Measurements from ENCODE around the gene ADD2. TPM values are rescaled to one million over a fixed set of nuclear protein-coding genes. Genes with fewer than 3 reads are reported as not detected.
"Not testable (repeated sequence)": the region's sequence is repeated elsewhere in the genome, so short reads cannot be mapped to it uniquely, and the experiment has no call there.

Gene ADD2
- total and polyA plus RNA-seq, 2 experiments from 2014 or later: 4.7 to 40.0 TPM

DNA sequence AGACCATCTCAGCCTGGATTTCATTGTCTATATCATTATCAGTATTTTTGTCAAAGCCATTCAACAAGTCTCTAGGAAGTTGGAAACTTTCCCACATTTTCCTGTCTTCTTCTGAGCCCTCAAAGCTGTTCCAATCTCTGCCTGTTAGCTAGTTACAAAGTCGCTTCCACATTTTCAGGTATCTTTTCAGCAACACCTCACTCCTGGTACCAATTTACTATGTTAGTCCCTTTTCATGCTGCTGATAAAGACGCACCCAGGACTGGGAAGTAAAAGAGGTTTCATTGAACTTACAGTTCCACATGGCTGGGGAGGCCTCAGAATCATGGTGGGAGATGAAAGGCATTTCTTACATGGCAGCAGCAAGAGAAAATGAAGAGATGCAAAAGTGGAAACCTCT, 31.7 kb upstream of the ADD2 start:
- TF ChIP-seq, protein P1, sequence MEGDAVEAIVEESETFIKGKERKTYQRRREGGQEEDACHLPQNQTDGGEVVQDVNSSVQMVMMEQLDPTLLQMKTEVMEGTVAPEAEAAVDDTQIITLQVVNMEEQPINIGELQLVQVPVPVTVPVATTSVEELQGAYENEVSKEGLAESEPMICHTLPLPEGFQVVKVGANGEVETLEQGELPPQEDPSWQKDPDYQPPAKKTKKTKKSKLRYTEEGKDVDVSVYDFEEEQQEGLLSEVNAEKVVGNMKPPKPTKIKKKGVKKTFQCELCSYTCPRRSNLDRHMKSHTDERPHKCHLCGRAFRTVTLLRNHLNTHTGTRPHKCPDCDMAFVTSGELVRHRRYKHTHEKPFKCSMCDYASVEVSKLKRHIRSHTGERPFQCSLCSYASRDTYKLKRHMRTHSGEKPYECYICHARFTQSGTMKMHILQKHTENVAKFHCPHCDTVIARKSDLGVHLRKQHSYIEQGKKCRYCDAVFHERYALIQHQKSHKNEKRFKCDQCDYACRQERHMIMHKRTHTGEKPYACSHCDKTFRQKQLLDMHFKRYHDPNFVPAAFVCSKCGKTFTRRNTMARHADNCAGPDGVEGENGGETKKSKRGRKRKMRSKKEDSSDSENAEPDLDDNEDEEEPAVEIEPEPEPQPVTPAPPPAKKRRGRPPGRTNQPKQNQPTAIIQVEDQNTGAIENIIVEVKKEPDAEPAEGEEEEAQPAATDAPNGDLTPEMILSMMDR (IDR thresholded peaks at IDR 0.05; ENCODE audit: low read depth, low read length): no peak
- Histone ChIP-seq H3K9me3 (ENCODE audit: low read depth) (no peaks in the 10 kb centered on the region), H3K4me3 (no peak overlapping the region), H3K4me1 (ENCODE audit: low read depth) (peaks cover 4% of the 10 kb centered on the region), H3K36me3 (no peaks in the 10 kb centered on the region), H3K27me3 (peaks cover 4% of the 10 kb centered on the region), H3K27ac (no peak overlapping the region)
- DNase-seq (ENCODE audit: low read depth in 1 of 2, low spot score in 1 of 2): no peak

DNA sequence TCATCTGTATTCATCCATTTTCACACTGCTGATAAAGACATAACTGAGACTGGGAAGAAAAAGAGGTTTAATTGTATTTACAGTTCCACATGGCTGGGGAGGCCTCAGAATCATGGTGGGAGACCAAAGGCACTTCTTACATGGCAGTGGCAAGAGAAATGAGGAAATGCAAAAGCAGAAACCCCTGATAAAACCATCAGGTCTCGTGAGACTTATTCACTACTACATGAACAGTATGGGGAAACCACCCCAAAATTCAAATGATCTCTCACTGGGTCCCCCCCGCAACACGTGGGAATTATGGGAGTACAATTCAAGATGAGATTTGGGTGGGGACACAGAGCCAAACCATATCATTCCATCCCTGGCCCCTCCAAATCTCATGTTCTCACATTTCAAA, 30.0 kb upstream of the ADD2 start:
- not testable (repeated sequence) for H3K36me3 ChIP-seq; H3K4me3 ChIP-seq; H3K27ac ChIP-seq; H3K9me3 ChIP-seq (ENCODE audit: low read depth); DNase-seq (ENCODE audit: low read depth in 1 of 2, low spot score in 1 of 2); H3K4me1 ChIP-seq (ENCODE audit: low read depth)
- H3K27me3 ChIP-seq: peaks cover 20% of the 10 kb centered on the region

DNA sequence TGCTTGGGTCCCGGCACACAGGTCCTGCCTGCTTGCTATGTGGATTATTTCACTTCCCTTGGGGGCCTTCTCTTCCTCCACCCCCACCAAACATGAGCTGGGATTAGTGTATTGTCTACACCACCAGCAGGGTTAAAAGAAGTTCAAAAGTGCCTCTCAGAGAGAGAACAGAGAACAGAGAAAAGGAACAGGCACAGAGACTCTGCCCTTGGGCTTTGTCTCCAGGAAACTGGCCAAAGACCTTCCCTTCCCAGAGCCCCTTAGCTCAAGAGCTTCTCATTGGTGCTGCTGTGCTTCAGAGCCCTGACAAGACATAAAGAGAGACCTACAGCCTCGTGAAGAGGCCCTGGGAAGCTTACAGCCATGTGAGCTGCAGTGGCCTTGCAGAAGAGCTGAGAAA, 29.5 kb upstream of the ADD2 start:
- H3K4me3 ChIP-seq: no peak overlapping the region
- H3K27me3 ChIP-seq: peaks cover 24% of the 10 kb centered on the region
- H3K4me1 ChIP-seq (ENCODE audit: low read depth): peaks cover 4% of the 10 kb centered on the region

DNA sequence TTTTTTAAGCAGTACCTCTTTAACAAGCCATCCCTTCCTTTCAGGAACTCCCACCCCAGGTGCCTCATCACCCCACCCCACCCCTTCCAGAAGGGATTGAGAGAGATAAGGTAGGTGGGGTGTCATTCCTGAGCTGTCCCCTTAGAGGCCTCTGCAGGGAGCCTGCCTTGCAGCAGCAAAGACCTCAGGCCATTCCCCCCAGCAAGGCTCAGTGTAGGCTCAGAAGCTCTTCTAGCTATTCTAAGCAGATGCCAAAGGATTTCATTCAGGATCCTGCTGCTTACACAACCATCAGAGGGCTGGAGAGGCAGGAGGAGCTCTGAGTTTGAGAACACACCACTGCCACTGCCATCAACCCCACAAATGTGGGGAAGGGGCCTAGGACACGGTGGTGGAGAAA, 28.3 kb upstream of the ADD2 start:
- peaks cover 4% of the 10 kb centered on the region for H3K4me1 ChIP-seq (ENCODE audit: low read depth)
- H3K9me3 ChIP-seq (ENCODE audit: low read depth): no peaks in the 10 kb centered on the region
- TF ChIP-seq, protein P1 (IDR thresholded peaks at IDR 0.05; ENCODE audit: low read depth, low read length): no peak
- DNase-seq (ENCODE audit: low read depth in 1 of 2, low spot score in 1 of 2): no peak
- H3K27ac ChIP-seq: no peak overlapping the region
- H3K27me3 ChIP-seq: peaks cover 37% of the 10 kb centered on the region
- H3K36me3 ChIP-seq: no peaks in the 10 kb centered on the region
- no peak overlapping the region for H3K4me3 ChIP-seq

More for the DNA sequence above, 29.5 kb upstream of the ADD2 start:
- H3K27ac ChIP-seq: no peak overlapping the region
- no peak for DNase-seq (ENCODE audit: low read depth in 1 of 2, low spot score in 1 of 2)
- TF ChIP-seq, protein P1 (IDR thresholded peaks at IDR 0.05; ENCODE audit: low read depth, low read length): no peak
- H3K36me3 ChIP-seq: no peaks in the 10 kb centered on the region
- H3K9me3 ChIP-seq (ENCODE audit: low read depth): no peaks in the 10 kb centered on the region

DNA sequence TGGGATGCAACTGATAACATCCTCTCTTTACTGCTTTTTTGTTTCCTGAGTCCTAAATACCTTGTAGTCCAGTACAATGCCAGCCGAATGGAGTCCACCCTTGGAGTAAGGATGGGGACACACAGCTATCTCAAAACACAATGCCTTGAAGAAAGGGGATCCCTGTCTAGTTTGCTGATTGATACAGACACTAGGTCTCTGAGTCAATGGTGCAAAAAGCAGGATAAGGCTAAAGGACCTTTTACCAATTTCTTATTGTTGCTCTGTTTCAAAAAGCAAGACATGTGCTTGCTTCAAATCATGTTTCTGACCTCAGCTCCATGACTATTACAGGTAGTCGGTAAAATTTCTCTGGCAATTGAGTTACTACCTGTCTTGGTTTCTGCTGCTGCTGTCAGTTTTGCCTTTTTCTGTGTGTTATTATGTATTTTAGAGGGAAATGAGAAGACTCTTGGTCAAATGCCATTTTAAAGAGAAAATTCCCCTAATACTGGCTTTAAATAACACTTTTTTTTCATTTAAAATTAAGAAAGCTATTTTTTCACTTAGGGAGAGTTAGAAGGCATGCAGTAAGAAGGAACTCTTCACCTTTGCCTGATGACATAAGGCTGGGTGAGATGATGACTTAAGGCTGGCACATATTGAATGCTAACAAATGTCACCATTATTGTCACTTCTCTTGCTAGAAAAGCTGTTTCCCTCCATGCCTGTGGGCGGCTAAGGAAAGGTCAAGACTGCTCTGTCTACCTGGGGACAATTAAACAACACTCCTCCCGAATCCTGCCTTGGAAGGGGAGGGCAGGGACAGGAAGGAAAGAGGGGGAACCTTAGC, 27.4 kb upstream of the ADD2 start:
- peaks cover 46% of the 10 kb centered on the region for H3K27me3 ChIP-seq
- no peak overlapping the region for H3K4me3 ChIP-seq
- no peak for DNase-seq (ENCODE audit: low read depth in 1 of 2, low spot score in 1 of 2)
- peaks cover 4% of the 10 kb centered on the region for H3K4me1 ChIP-seq (ENCODE audit: low read depth)
- no peaks in the 10 kb centered on the region for H3K9me3 ChIP-seq (ENCODE audit: low read depth)
- H3K27ac ChIP-seq: no peak overlapping the region
- H3K36me3 ChIP-seq: no peaks in the 10 kb centered on the region
- TF ChIP-seq, protein P1 (IDR thresholded peaks at IDR 0.05; ENCODE audit: low read depth, low read length): no peak

DNA sequence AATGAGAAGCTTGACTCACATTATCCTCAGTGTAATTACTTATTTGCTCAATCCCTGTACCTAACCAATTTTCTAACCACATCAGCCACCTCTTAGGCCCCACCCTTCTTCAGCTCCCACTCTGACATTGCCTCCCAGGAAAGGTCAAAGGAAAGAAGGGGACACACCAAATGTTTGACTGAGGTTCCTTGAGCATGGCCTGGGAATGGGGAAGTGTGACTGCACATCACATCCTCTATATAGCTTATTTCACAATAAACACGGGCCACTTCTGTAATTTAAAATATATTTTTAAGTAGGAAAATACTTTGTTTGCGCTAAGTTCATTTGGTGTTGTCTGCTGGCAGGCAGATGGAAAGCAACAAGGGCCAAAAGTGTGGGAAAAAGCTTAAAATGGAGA, 25.4 kb upstream of the ADD2 start:
- Histone ChIP-seq H3K36me3 (no peaks in the 10 kb centered on the region), H3K27me3 (peaks cover 65% of the 10 kb centered on the region)
- DNase-seq (ENCODE audit: low read depth in 1 of 2, low spot score in 1 of 2): no peak

More for the DNA sequence above, 25.4 kb upstream of the ADD2 start:
- Histone ChIP-seq H3K4me1 (ENCODE audit: low read depth) (peaks cover 8% of the 10 kb centered on the region), H3K27ac (no peak overlapping the region), H3K9me3 (ENCODE audit: low read depth) (no peaks in the 10 kb centered on the region), H3K4me3 (no peak overlapping the region)
- TF ChIP-seq, protein P1 (IDR thresholded peaks at IDR 0.05; ENCODE audit: low read depth, low read length): no peak

Measured in cardiac muscle cell (in vitro differentiated cells and primary cell).